HEK293 (cell line): ENCODE results near the gene PDXK.

Source experiments
- GLIS1 ChIP-seq: fragments of 450-650 bp; formaldehyde crosslinking; IDR thresholded peaks from 2 replicates; pipeline ENCODE4 v1.5.1; 2016; ENCODE audit warnings: missing biosample characterization, missing genetic modification characterization
- HOXD13 ChIP-seq: sonication (generic); formaldehyde crosslinking; IDR thresholded peaks from 2 replicates; pipeline ENCODE4 v1.8.0; 2022; ENCODE audit warnings: missing genetic modification reagents, borderline replicate concordance
- KLF17 ChIP-seq: fragments of 450-650 bp; formaldehyde crosslinking; IDR thresholded peaks from 2 replicates; pipeline ENCODE4 v1.5.1; 2016; ENCODE audit warnings: missing biosample characterization, missing genetic modification characterization
- OSR2 ChIP-seq: fragments of 450-650 bp; formaldehyde crosslinking; IDR thresholded peaks from 2 replicates; pipeline ENCODE4 v1.5.1; 2016; ENCODE audit warnings: missing biosample characterization, missing genetic modification characterization
- SCRT2 ChIP-seq: fragments of 450-650 bp; formaldehyde crosslinking; IDR thresholded peaks from 2 replicates; pipeline ENCODE4 v1.5.1; 2016; ENCODE audit warnings: missing biosample characterization, missing genetic modification characterization
- TSHZ1 ChIP-seq: fragments of 450-650 bp; formaldehyde crosslinking; IDR thresholded peaks from 2 replicates; pipeline ENCODE4 v1.5.1; 2016; ENCODE audit warnings: missing biosample characterization, missing genetic modification characterization, borderline replicate concordance
- ZBTB1 ChIP-seq: fragments of 450-650 bp; formaldehyde crosslinking; IDR thresholded peaks from 2 replicates; pipeline ENCODE4 v1.5.1; 2016; ENCODE audit warnings: missing biosample characterization, missing genetic modification characterization
- ZFP3 ChIP-seq: fragments of 450-650 bp; formaldehyde crosslinking; IDR thresholded peaks from 2 replicates; pipeline ENCODE4 v1.5.1; 2016; ENCODE audit warnings: low read depth, missing biosample characterization, missing genetic modification characterization
- ZFP37 ChIP-seq: fragments of 450-650 bp; formaldehyde crosslinking; IDR thresholded peaks from 2 replicates; pipeline ENCODE4 v1.5.1; 2016; ENCODE audit warnings: missing biosample characterization, missing genetic modification characterization
- ZFP41 ChIP-seq: fragments of 450-650 bp; formaldehyde crosslinking; IDR thresholded peaks from 2 replicates; pipeline ENCODE4 v1.5.1; 2016; ENCODE audit warnings: missing biosample characterization, missing genetic modification characterization, borderline replicate concordance
- ZNF10 ChIP-seq: fragments of 450-650 bp; formaldehyde crosslinking; IDR thresholded peaks from 2 replicates; pipeline ENCODE4 v1.5.1; 2017; ENCODE audit warnings: missing biosample characterization, missing genetic modification characterization
- ZNF133 ChIP-seq: fragments of 450-650 bp; formaldehyde crosslinking; IDR thresholded peaks from 2 replicates; pipeline ENCODE4 v1.5.1; 2016; ENCODE audit warnings: missing biosample characterization, missing genetic modification characterization
- ZNF140 ChIP-seq: fragments of 450-650 bp; formaldehyde crosslinking; IDR thresholded peaks from 2 replicates; pipeline ENCODE4 v1.5.1; 2016; ENCODE audit warnings: missing biosample characterization, missing genetic modification characterization
- ZNF155 ChIP-seq: fragments of 450-650 bp; formaldehyde crosslinking; IDR thresholded peaks from 2 replicates; pipeline ENCODE4 v1.5.1; 2016; ENCODE audit warnings: missing biosample characterization, missing genetic modification characterization
- ZNF19 ChIP-seq: fragments of 450-650 bp; formaldehyde crosslinking; IDR thresholded peaks from 2 replicates; pipeline ENCODE4; 2016; ENCODE audit warnings: missing biosample characterization, missing genetic modification characterization, low read depth
- ZNF202 ChIP-seq: fragments of 450-650 bp; formaldehyde crosslinking; IDR thresholded peaks from 2 replicates; pipeline ENCODE4 v1.5.1; 2016; ENCODE audit warnings: missing biosample characterization, missing genetic modification characterization, borderline replicate concordance
- ZNF239 ChIP-seq: fragments of 450-650 bp; formaldehyde crosslinking; IDR thresholded peaks from 2 replicates; pipeline ENCODE4 v1.5.1; 2016; ENCODE audit warnings: missing biosample characterization, missing genetic modification characterization
- ZNF266 ChIP-seq: fragments of 450-650 bp; formaldehyde crosslinking; IDR thresholded peaks from 2 replicates; pipeline ENCODE4 v1.5.1; 2016; ENCODE audit warnings: missing biosample characterization, missing genetic modification characterization, low read depth
- ZNF354C ChIP-seq: fragments of 450-650 bp; formaldehyde crosslinking; IDR thresholded peaks from 2 replicates; pipeline ENCODE4 v1.5.1; 2016; ENCODE audit warnings: missing biosample characterization, missing genetic modification characterization, low read depth, borderline replicate concordance
- ZNF366 ChIP-seq: fragments of 450-650 bp; formaldehyde crosslinking; conservative IDR thresholded peaks from 2 replicates; pipeline ENCODE4 v1.5.1; 2016; ENCODE audit warnings: missing biosample characterization, missing genetic modification characterization
- ZNF391 ChIP-seq: fragments of 450-650 bp; formaldehyde crosslinking; IDR thresholded peaks from 2 replicates; pipeline ENCODE4 v1.5.1; 2016; ENCODE audit warnings: low read depth, missing biosample characterization, missing genetic modification characterization, borderline replicate concordance
- ZNF423 ChIP-seq: fragments of 450-650 bp; formaldehyde crosslinking; IDR thresholded peaks from 2 replicates; pipeline ENCODE4 v1.5.1; 2016; ENCODE audit warnings: missing biosample characterization, missing genetic modification characterization
- ZNF433 ChIP-seq: fragments of 450-650 bp; formaldehyde crosslinking; IDR thresholded peaks from 2 replicates; pipeline ENCODE4 v1.5.1; 2016; ENCODE audit warnings: missing biosample characterization, missing genetic modification characterization, low read depth
- ZNF488 ChIP-seq: fragments of 450-650 bp; formaldehyde crosslinking; IDR thresholded peaks from 2 replicates; pipeline ENCODE4 v1.5.1; 2016; ENCODE audit warnings: missing biosample characterization, missing genetic modification characterization
- ZNF639 ChIP-seq: fragments of 450-650 bp; formaldehyde crosslinking; IDR thresholded peaks from 2 replicates; pipeline ENCODE4 v1.5.1; 2016; ENCODE audit warnings: missing biosample characterization, missing genetic modification characterization
- ZNF670 ChIP-seq: fragments of 450-650 bp; formaldehyde crosslinking; IDR thresholded peaks from 2 replicates; pipeline ENCODE4 v1.5.1; 2016; ENCODE audit warnings: missing biosample characterization, missing genetic modification characterization, low read depth
- ZNF701 ChIP-seq: fragments of 450-650 bp; formaldehyde crosslinking; IDR thresholded peaks from 2 replicates; pipeline ENCODE4 v1.5.1; 2016; ENCODE audit warnings: missing biosample characterization, missing genetic modification characterization
- ZSCAN30 ChIP-seq: fragments of 450-650 bp; IDR thresholded peaks from 2 replicates; pipeline ENCODE4 v1.5.1; 2018; ENCODE audit warnings: missing biosample characterization, mild to moderate bottlenecking, missing genetic modification characterization, moderate library complexity
- TF ChIP-seq, protein P1 (sequence below): fragments of 450-650 bp; formaldehyde crosslinking; IDR thresholded peaks from 2 replicates; pipeline ENCODE4 v1.5.1; 2016; ENCODE audit warnings: missing biosample characterization, missing genetic modification characterization, borderline replicate concordance
- TF ChIP-seq, protein P2 (sequence below): fragments of 450-650 bp; IDR thresholded peaks from 2 replicates; pipeline ENCODE4 v1.5.1; 2018; ENCODE audit warnings: missing biosample characterization, mild to moderate bottlenecking, missing genetic modification characterization

Gene PDXK

DNA sequence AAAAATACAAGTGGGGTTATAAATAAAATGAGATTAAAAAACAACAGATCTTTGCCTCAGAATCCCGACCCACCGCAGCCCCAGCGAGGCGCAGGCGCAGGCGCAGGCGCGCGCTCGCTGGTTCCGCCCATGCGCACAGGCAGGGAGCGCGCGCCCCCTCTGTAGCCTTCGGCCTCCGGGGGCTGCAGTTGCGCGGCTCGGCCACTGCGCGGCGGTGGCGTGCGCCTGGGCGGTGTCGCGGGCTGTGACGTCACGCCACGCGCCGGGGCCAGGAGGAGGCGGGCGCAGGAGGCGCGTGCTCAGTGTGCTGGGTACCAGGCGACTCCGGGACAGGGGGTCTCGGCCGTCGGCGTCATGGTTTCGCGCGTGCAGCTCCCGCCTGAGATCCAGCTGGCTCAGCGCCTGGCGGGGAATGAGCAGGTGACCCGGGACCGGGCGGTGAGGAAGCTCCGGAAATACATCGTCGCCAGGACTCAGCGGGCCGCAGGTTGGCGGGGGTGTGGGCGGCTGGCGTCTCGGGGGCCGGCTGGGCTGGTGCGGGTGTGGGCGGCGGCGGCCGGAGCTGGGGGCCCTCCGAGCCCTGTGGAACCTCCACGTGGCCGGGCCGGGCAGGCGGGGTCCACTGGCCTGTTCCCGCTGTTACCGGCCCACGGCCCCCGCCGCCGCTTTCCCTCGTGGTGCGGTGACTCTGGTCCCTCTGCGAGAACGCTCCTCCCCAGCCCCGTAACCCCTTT, 70.5 kb downstream of the PDXK start, which contains the start of gene RRP1 (continued):
- no peak for TF ChIP-seq ZNF10 (tag by site-specific recombination)
- TF ChIP-seq, protein P1, sequence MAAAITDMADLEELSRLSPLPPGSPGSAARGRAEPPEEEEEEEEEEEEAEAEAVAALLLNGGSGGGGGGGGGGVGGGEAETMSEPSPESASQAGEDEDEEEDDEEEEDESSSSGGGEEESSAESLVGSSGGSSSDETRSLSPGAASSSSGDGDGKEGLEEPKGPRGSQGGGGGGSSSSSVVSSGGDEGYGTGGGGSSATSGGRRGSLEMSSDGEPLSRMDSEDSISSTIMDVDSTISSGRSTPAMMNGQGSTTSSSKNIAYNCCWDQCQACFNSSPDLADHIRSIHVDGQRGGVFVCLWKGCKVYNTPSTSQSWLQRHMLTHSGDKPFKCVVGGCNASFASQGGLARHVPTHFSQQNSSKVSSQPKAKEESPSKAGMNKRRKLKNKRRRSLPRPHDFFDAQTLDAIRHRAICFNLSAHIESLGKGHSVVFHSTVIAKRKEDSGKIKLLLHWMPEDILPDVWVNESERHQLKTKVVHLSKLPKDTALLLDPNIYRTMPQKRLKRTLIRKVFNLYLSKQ (tag by site-specific recombination) = no peak
- TF ChIP-seq ZNF488 = no peak
- 0 out of 2 replicates have a peak, but pooled peaks have one; percentile 60 for TF ChIP-seq ZNF391 (tag by site-specific recombination)
- no peak for TF ChIP-seq ZFP37 (tag by site-specific recombination)
- TF ChIP-seq ZNF202 (tag by site-specific recombination) = no peak
- TF ChIP-seq HOXD13 (CRISPR knock-in tag) = no peak
- peak; percentile 50 for TF ChIP-seq ZNF639
- peak; percentile 59; the same call in 1 of the 2 replicates for TF ChIP-seq ZNF423
- no peak for TF ChIP-seq ZNF354C (tag by site-specific recombination)
- TF ChIP-seq SCRT2 (tag by site-specific recombination) = no peak
- TF ChIP-seq ZFP3 (tag by site-specific recombination) = no peak
- no peak for TF ChIP-seq ZNF266
- no peak for TF ChIP-seq ZNF133 (tag by site-specific recombination)
- TF ChIP-seq ZNF670 (tag by site-specific recombination) = no peak
- no peak for TF ChIP-seq ZNF366 (tag by site-specific recombination)
- TF ChIP-seq KLF17 (tag by site-specific recombination) = peak; percentile 62; the same call in 1 of the 2 replicates
- TF ChIP-seq ZNF433 = no peak
- TF ChIP-seq ZNF19 = no peak
- TF ChIP-seq ZSCAN30 (tag by site-specific recombination) = peak; percentile 94
- no peak for TF ChIP-seq ZBTB1
- TF ChIP-seq ZNF140 (tag by site-specific recombination) = no peak
- no peak for TF ChIP-seq ZNF155 (tag by site-specific recombination)
- TF ChIP-seq ZFP41 (tag by site-specific recombination) = no peak
- peak; percentile 42; the same call in 1 of the 2 replicates for TF ChIP-seq OSR2
- peak; percentile 55; the same call in 1 of the 2 replicates for TF ChIP-seq TSHZ1 (tag by site-specific recombination)
- no peak for TF ChIP-seq ZNF701 (tag by site-specific recombination)
- peak; percentile 90 for TF ChIP-seq GLIS1
- TF ChIP-seq, protein P2, sequence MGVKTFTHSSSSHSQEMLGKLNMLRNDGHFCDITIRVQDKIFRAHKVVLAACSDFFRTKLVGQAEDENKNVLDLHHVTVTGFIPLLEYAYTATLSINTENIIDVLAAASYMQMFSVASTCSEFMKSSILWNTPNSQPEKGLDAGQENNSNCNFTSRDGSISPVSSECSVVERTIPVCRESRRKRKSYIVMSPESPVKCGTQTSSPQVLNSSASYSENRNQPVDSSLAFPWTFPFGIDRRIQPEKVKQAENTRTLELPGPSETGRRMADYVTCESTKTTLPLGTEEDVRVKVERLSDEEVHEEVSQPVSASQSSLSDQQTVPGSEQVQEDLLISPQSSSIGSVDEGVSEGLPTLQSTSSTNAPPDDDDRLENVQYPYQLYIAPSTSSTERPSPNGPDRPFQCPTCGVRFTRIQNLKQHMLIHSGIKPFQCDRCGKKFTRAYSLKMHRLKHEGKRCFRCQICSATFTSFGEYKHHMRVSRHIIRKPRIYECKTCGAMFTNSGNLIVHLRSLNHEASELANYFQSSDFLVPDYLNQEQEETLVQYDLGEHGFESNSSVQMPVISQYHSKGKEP (tag by site-specific recombination) = peak; percentile 85
- TF ChIP-seq ZNF239 (tag by site-specific recombination) = no peak
